GM12874 (cell line): ENCODE results near the gene SYNPO2.
A peak's percentile ranks its signal among the peaks of the same experiment; 100 is the strongest.

Experiments used
- CTCF ChIP-seq: IDR thresholded peaks from 2 replicates; pipeline ENCODE4 v1.5.1; 2011; ENCODE audit warnings: low read depth, mild to moderate bottlenecking, control low read depth, low read length, moderate library complexity; ENCODE audit not compliant: insufficient read depth

The SYNPO2 gene

DNA sequence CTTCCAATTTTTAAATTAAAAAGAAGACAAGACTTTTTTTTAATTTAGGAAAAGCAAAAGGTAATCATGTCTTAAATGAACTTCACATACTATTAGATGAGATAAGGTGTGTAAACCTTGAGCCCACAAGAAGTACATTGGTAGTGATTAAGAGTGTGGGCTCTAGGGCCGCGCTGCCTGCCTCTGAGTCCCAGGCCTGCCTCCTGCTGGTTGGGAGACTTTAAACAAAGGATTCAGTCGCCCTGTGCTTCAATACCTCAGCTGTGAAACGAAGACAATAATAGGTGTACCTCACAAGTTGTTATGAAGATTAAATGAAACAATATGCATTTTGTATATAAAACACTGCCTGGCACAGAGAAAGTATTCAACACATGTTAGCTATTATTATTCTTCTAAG, 151.1 kb downstream of the SYNPO2 start:
- TF ChIP-seq CTCF = no peak

- TF ChIP-seq CTCF = no peak
Observed at GRCh38 chr4:119040261-119040660, 151.6 kb downstream of the SYNPO2 start.

- TF ChIP-seq CTCF = no peak
Observed at GRCh38 chr4:119040694-119041185, 152.1 kb downstream of the SYNPO2 start.

- TF ChIP-seq CTCF = no peak
Observed at GRCh38 chr4:119041396-119041795, 152.7 kb downstream of the SYNPO2 start.

- peak; percentile 46; the same call in 1 of the 2 replicates for TF ChIP-seq CTCF
Observed at GRCh38 chr4:119041951-119042560, 153.4 kb downstream of the SYNPO2 start.

- no peak for TF ChIP-seq CTCF
Observed at GRCh38 chr4:119046263-119046662, 157.6 kb downstream of the SYNPO2 start.

GRCh38 chr4:119048446-119048845, 159.8 kb downstream of the SYNPO2 start:
- TF ChIP-seq CTCF = no peak
